Activated T-cell treated with anti-CD3 and anti-CD28 coated beads for 48 hours (primary cell): ENCODE measurements around the gene PRMT9.

Source experiments
- DNase-seq: peaks from one replicate; pipeline ENCODE4 v3.0.0-alpha.2; 2020; ENCODE audit warnings: low read depth

PRMT9 gene

GRCh38 chr4:147617841-147618691 lies 65.9 kb downstream of the PRMT9 start:
- no peak for DNase-seq

- DNase-seq: peak; percentile 96
Observed at GRCh38 chr4:147617173-147617840, 66.7 kb downstream of the PRMT9 start, which contains the start of gene TMEM184C. TMEM184C (plus strand) TSS chr4:147617397; CDS start chr4:147617957, 560 bp downstream.

DNA sequence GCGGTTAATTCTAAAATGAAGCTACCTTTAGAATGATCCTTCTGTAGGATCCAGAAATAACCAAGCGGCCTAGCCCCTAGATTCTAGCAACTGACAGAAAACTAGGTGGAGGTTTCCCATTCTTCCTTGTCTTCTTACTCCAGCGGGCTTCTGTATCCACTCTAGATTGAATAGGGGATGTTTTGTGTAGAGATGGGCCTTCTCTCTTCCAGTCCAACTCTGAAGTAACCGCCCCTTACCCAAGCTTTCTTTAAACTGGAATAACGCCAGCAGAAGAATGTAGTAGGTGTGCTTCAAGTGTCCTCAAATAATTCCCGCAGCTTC lies 67.2 kb downstream of the PRMT9 start:
- no peak for DNase-seq

- DNase-seq: no peak
Observed at GRCh38 chr4:147610686-147611085, 73.3 kb downstream of the PRMT9 start.

GRCh38 chr4:147607471-147607870 lies 76.5 kb downstream of the PRMT9 start:
- no peak for DNase-seq

DNA sequence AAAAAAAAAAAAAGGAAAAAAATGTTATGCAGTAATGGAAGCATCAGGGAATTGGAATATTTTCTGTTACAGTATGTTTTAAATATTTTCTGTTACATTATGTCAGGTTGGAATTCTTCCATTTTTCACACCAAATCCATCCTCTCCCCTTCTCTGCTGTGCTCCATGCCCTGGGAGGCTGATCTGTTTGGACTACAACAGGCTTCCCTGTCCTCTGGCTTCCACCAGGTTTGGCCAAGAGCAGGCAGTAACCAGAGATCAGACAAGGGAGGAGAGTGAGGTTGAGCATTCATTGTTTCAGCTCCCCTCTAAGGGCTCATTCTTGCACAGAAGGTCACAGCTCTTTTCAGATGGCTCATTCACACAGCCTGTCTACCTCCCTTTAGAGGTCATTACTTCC lies 78.5 kb downstream of the PRMT9 start:
- DNase-seq: no peak

GRCh38 chr4:147599769-147600168 lies 84.2 kb downstream of the PRMT9 start:
- DNase-seq: no peak

GRCh38 chr4:147599206-147599605 lies 84.8 kb downstream of the PRMT9 start:
- no peak for DNase-seq

DNA sequence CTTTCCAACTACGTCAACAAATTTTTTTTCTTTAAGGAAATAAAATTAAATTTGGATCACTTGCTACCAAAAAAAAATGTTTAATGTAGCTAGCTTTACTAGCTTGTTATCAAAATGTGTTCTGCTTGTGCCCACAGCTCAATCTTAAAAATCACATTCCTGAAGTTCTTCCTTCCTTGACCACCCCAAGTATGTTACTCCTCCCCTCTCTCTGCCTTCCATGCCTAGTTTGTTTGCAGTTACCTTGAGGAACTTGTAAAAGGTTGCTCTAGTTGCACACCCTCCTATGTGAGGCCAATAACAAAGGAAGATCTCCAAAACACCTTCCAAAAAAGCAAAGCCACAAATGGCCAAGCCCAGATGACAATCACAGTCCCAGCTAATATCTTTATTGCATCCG lies 86.4 kb downstream of the PRMT9 start:
- DNase-seq: no peak

DNA sequence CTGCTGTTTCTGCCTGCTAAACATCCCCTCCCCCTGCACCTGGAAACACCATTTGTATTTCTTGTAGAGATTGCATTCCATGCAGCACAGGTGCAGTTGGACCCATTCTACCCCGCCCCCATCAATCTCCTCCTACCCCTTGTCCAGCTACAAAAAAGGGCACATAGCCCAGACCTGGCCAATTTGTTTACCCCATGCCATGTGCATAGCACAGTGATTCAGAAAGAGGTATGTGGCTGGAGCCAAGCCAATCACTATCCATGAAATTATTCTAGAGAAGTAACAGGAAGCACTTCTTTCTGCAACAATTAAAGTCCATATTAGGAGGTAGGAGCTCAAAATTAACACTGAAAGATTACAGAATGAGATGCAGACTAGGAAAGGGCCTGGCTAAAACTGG lies 87.0 kb downstream of the PRMT9 start:
- no peak for DNase-seq

DNA sequence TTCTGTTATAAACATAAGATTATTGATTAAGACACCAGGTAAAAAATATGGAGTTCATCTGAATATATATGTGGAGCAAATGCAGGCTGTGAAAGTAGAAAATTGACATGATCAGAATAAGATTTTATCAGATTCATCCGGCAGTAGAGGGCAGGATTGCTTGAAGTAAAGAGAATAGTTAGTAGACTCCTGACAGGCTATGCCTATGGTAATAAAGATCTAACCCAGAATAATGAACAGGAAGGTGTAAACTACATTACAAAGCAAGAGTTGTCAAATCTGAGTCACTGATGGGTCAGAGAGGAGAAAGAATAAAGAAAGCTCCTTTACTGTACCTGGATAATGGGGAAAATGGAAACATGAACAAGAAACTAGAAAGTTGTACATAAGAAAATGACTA lies 87.6 kb downstream of the PRMT9 start:
- DNase-seq: no peak

DNA sequence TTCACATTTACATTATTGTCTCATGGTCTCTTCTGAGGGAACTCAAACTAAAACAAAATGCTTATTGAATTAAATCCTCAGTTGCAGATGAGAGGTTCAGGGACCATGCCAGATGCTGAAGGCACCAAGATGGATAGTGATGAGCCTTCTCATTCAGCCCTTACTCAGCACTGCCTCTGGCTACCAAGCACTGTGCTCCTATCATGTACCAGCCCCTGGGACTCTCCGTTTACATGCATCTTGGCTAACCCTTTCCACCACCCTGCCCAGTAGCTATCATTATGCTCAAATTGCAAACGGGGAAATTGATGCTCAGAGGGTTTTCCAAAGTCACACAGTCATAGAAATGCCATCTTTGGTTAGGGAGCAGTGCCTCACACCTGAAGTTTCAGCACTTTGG lies 89.4 kb downstream of the PRMT9 start:
- no peak for DNase-seq

GRCh38 chr4:147594107-147594506 lies 89.9 kb downstream of the PRMT9 start:
- no peak for DNase-seq

- no peak for DNase-seq
Observed at GRCh38 chr4:147591106-147591505, 92.9 kb downstream of the PRMT9 start.

DNA sequence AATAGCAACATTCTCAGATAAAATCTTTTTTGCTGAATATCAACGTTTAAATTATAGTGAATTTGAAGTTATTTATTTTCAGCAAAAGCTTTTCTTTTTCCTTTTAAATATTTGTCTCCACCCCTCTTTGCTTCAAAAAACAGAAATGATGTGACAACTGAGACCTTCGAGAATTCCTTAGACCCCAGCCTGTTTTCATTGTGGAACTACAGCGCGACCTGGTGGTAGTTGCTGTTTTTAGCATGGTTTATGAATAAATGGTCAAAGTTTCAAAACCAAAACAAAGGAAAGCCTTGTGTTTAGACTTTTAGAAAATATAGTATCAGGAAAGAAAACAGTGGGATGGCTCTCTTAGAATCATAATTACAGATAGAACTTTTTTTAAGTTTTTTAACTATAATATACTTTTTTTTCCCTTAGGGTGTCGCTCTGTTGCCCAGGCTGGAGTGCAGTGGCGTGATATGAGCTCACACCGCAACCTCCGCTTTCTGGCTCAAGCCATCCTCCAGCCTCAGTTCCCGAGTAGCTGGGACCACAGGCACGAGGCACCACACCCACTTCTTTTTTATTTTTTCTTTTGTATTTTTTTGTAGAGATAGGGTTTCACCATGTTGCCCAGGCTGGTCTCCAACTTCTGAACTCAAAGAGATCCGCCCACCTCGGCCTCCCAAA lies 93.6 kb downstream of the PRMT9 start:
- DNase-seq: peak; percentile 25

- DNase-seq: no peak
Observed at GRCh38 chr4:147589586-147589985, 94.4 kb downstream of the PRMT9 start.
